Trophoblast cell (in vitro differentiated cells and primary cell): ENCODE measurements around the gene SLC41A1.

Experiments used
- DNase-seq, 2 donors: peaks; one replicate each; pipeline ENCODE4 v3.0.0-alpha.2; 2016
- H2AFZ ChIP-seq: 2 replicates; pipeline ENCODE4 v1.6.1; 2013; ENCODE audit warnings: low read length, moderate library complexity, mild to moderate bottlenecking; ENCODE audit not compliant: insufficient read depth, poor library complexity
- H2AK5ac ChIP-seq: 2 replicates; pipeline ENCODE4 v1.6.1; 2013; ENCODE audit warnings: mild to moderate bottlenecking, low read length
- H2BK120ac ChIP-seq: 2 replicates; pipeline ENCODE4 v1.6.1; 2013; ENCODE audit warnings: low read length, mild to moderate bottlenecking, moderate library complexity; ENCODE audit not compliant: insufficient read depth, poor library complexity
- H2BK12ac ChIP-seq: 2 replicates; pipeline ENCODE4 v1.6.1; 2013; ENCODE audit warnings: mild to moderate bottlenecking, low read length, moderate library complexity
- H2BK5ac ChIP-seq: 2 replicates; pipeline ENCODE4 v1.6.1; 2013; ENCODE audit warnings: low read length, low read depth, moderate library complexity, mild to moderate bottlenecking; ENCODE audit not compliant: poor library complexity
- H3K14ac ChIP-seq: 2 replicates; pipeline ENCODE4 v1.6.1; 2013; ENCODE audit warnings: mild to moderate bottlenecking, low read length
- H3K18ac ChIP-seq: 2 replicates; pipeline ENCODE4 v1.6.1; 2013; ENCODE audit warnings: mild to moderate bottlenecking, low read length
- H3K23ac ChIP-seq: 2 replicates; pipeline ENCODE4 v1.6.1; 2013; ENCODE audit warnings: low read length
- H3K27ac ChIP-seq: 2 replicates; pipeline ENCODE4 v1.5.1; 2013; ENCODE audit warnings: low read depth, mild to moderate bottlenecking, inconsistent platforms, low read length, moderate library complexity
- H3K27me3 ChIP-seq: 2 replicates; pipeline ENCODE4 v1.6.1; 2013; ENCODE audit warnings: inconsistent platforms, mild to moderate bottlenecking, low read length, moderate library complexity; ENCODE audit not compliant: insufficient read depth
- H3K36me3 ChIP-seq, 2 experiments: 1 replicate in 1 of 2; 2 replicates in 1 of 2; pipeline ENCODE4 v1.6.1; 2013; ENCODE audit warnings: low read length in 2 of 2, mild to moderate bottlenecking in 2 of 2, moderate library complexity in 1 of 2; ENCODE audit not compliant: insufficient read depth in 2 of 2, control insufficient read depth in 1 of 2
- H3K4ac ChIP-seq: 2 replicates; pipeline ENCODE4 v1.6.1; 2013; ENCODE audit warnings: low read depth, mild to moderate bottlenecking, low read length, moderate library complexity
- H3K4me1 ChIP-seq, 2 experiments: 1 replicate in 1 of 2; 2 replicates in 1 of 2; pipeline ENCODE4 v1.6.1; 2013; ENCODE audit warnings: low read length in 2 of 2, mild to moderate bottlenecking in 2 of 2, moderate library complexity in 1 of 2; ENCODE audit not compliant: insufficient read depth in 2 of 2, control insufficient read depth in 1 of 2
- H3K4me2 ChIP-seq: 2 replicates; pipeline ENCODE4 v1.6.1; 2013; ENCODE audit warnings: inconsistent platforms, mild to moderate bottlenecking, low read length, moderate library complexity
- H3K4me3 ChIP-seq: 2 replicates; pipeline ENCODE4 v1.5.1; 2013; ENCODE audit warnings: mild to moderate bottlenecking, low read depth, low read length, inconsistent platforms
- H3K79me1 ChIP-seq: one replicate; pipeline ENCODE4 v1.6.1; 2013; ENCODE audit warnings: low read length
- H3K79me2 ChIP-seq: 2 replicates; pipeline ENCODE4 v1.6.1; 2013; ENCODE audit warnings: low read length, mild to moderate bottlenecking; ENCODE audit not compliant: control insufficient read depth, insufficient read depth, poor library complexity
- H3K9ac ChIP-seq: 2 replicates; pipeline ENCODE4 v1.6.1; 2013; ENCODE audit warnings: mild to moderate bottlenecking, low read length
- H3K9me3 ChIP-seq: 2 replicates; pipeline ENCODE4 v1.6.1; 2013; ENCODE audit warnings: low read depth, mild to moderate bottlenecking, control low read depth, inconsistent platforms, low read length; ENCODE audit not compliant: insufficient read depth
- H4K12ac ChIP-seq: 2 replicates; pipeline ENCODE4 v1.6.1; 2013; ENCODE audit warnings: low read depth, mild to moderate bottlenecking, low read length, moderate library complexity
- H4K8ac ChIP-seq: 2 replicates; pipeline ENCODE4 v1.6.1; 2013; ENCODE audit warnings: low read depth, mild to moderate bottlenecking, low read length, moderate library complexity
- H4K91ac ChIP-seq: one replicate; pipeline ENCODE4 v1.6.1; 2013; ENCODE audit warnings: low read depth, mild to moderate bottlenecking, low read length, moderate library complexity
- WGBS: extraction: QIAGEN DNeasy Blood & Tissue Kit; methylation state at CpG from one replicate; pipeline ENCODE4 v1.1.7; 2013; ENCODE audit warnings: missing lambda C conversion rate; ENCODE audit not compliant: insufficient read length, insufficient coverage; ENCODE audit errors: extremely low coverage; 5-methylcytosine and 5-hydroxymethylcytosine counted together

Gene SLC41A1

DNA sequence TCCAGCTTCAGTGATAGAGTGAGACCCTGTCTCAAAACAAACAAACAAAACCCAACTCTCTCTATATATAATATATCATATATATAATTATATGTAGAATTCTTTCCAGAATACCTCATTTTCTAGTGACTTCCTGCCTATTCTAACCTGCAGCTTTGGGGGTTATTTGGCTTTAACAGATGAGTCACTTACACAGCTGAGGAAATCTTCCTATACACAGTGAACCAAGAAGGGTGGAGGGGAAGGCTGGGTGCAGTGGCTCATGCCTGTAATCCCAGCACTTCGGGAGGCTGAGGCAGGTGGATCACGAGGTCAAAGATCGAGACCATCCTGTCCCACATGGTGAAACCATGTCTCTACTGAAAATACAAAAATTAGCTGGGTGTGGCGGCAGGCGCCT, 47.0 kb downstream of the SLC41A1 start:
- WGBS = no CpG with 5 or more reads among the region's 5 CpGs
- H4K91ac ChIP-seq = no peak overlapping the region
- H3K36me3 ChIP-seq = no peaks in the 10 kb centered on the region

DNA sequence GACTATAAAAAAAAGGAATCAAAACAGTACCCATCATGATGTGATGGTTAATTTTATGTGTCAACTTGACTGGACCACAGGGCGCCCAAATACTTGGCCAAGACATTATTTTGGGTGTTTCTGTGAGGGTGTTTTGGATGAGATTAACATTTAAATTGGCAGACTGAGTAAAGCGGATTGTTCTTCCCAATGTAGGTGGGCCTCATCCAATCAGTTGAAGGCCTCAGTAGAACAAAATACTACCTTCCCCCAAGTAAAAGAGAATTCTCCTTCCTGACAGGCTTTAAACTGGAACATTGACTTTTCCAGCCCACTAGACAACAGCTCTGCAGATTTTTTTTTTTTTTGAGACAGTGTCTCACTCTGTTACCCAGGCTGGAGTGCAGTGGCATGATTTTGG, 48.4 kb downstream of the SLC41A1 start:
- no peak overlapping the region for H3K27ac ChIP-seq

More for the DNA sequence above, 47.0 kb downstream of the SLC41A1 start:
- H4K8ac ChIP-seq = no peak overlapping the region
- no peak overlapping the region for H3K4me3 ChIP-seq
- no peak overlapping the region for H2AFZ ChIP-seq
- no peak overlapping the region for H3K14ac ChIP-seq
- no peak overlapping the region for H4K12ac ChIP-seq
- DNase-seq = no peak
- no peak overlapping the region for H2AK5ac ChIP-seq
- no peak overlapping the region for H2BK12ac ChIP-seq
- H3K9me3 ChIP-seq = no peaks in the 10 kb centered on the region
- no peaks in the 10 kb centered on the region for H3K27me3 ChIP-seq
- no peak overlapping the region for H3K18ac ChIP-seq
- H3K9ac ChIP-seq = no peak overlapping the region
- H3K4me2 ChIP-seq = no peak overlapping the region
- no peak overlapping the region for H2BK5ac ChIP-seq
- H3K79me2 ChIP-seq = no peaks in the 10 kb centered on the region
- H3K4ac ChIP-seq = no peak overlapping the region
- no peak overlapping the region for H3K23ac ChIP-seq
- H3K27ac ChIP-seq = no peak overlapping the region
- H2BK120ac ChIP-seq = no peak overlapping the region
- H3K4me1 ChIP-seq = peaks cover 0 to 5% of the 10 kb centered on the region in 2 experiments
- H3K79me1 ChIP-seq = no peaks in the 10 kb centered on the region

DNA sequence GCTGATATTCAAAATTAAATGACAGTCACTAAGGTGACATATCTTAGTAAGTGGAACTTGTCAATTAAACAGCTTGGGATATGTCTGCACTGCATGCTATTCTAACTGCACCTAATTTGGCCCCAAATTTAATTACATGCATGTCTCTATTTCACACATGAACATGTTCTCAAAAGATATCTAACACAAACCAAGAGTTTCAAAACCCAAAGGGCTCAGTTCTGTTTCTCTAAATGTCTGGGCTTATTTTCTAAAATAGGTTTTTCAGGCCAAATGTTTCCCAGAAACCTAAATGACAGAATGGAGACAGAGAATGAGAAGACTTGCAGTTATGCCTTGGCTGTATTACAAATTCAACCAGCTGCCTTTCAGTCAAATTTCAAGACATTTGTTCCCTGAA, 49.0 kb downstream of the SLC41A1 start:
- no peaks in the 10 kb centered on the region for H3K9me3 ChIP-seq
- no peak overlapping the region for H2BK5ac ChIP-seq
- H3K14ac ChIP-seq = no peak overlapping the region
- no peaks in the 10 kb centered on the region for H3K36me3 ChIP-seq
- H3K79me2 ChIP-seq = no peaks in the 10 kb centered on the region
- no peak overlapping the region for H3K23ac ChIP-seq
- H2BK120ac ChIP-seq = no peak overlapping the region
- H3K4me2 ChIP-seq = no peak overlapping the region
- H2AFZ ChIP-seq = no peak overlapping the region
- no peak overlapping the region for H3K9ac ChIP-seq
- H3K18ac ChIP-seq = no peak overlapping the region
- H2BK12ac ChIP-seq = no peak overlapping the region
- H3K27ac ChIP-seq = no peak overlapping the region
- H3K4me3 ChIP-seq = no peak overlapping the region
- H3K79me1 ChIP-seq = no peaks in the 10 kb centered on the region
- H3K27me3 ChIP-seq = no peaks in the 10 kb centered on the region
- no peak overlapping the region for H3K4ac ChIP-seq
- DNase-seq = no peak
- no peak overlapping the region for H4K91ac ChIP-seq
- H2AK5ac ChIP-seq = no peak overlapping the region
- H4K12ac ChIP-seq = no peak overlapping the region
- H4K8ac ChIP-seq = no peak overlapping the region
- H3K4me1 ChIP-seq = no peaks in the 10 kb centered on the region

More for the DNA sequence above, 48.4 kb downstream of the SLC41A1 start:
- Histone ChIP-seq H3K4me2 (no peak overlapping the region), H2BK5ac (no peak overlapping the region), H4K91ac (no peak overlapping the region), H4K8ac (no peak overlapping the region), H3K4me1 (peaks cover 0 to 2% of the 10 kb centered on the region in 2 experiments), H2BK12ac (no peak overlapping the region), H3K36me3 (no peaks in the 10 kb centered on the region), H3K27me3 (no peaks in the 10 kb centered on the region), H3K14ac (no peak overlapping the region), H3K79me1 (no peaks in the 10 kb centered on the region), H3K79me2 (no peaks in the 10 kb centered on the region), H3K4ac (no peak overlapping the region), H4K12ac (no peak overlapping the region), H3K4me3 (no peak overlapping the region), H3K9me3 (no peaks in the 10 kb centered on the region), H3K9ac (no peak overlapping the region), H2AFZ (no peak overlapping the region), H2BK120ac (no peak overlapping the region), H2AK5ac (no peak overlapping the region), H3K23ac (no peak overlapping the region), H3K18ac (no peak overlapping the region)
- no CpG with 5 or more reads among the region's 2 CpGs for WGBS
- DNase-seq = no peak

DNA sequence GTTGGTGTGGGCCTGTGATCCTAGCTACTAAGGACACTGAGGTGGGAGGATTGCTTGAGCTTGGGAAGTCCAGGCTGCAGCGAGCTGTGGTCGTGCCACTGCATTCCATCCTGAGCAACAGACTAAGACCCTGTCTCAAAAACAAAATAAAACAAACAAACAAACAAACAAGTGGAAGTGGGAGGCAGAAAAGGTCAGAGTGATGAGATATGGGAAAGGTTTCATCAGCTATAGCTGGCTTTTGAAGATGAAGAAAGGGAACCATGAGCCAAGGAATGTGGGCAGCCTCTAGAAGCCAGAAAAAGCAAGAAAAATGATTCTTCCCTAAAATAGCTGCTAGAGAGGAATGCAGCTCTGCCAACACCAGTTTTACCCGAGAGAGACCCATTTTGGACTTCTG, 52.4 kb downstream of the SLC41A1 start:
- no peak overlapping the region for H4K91ac ChIP-seq
- WGBS = no CpG with 5 or more reads among the region's 3 CpGs
- H3K4me2 ChIP-seq = no peak overlapping the region
- no peak overlapping the region for H2BK5ac ChIP-seq
- no peak overlapping the region for H3K14ac ChIP-seq
- H3K9me3 ChIP-seq = no peaks in the 10 kb centered on the region
- no peak overlapping the region for H3K27ac ChIP-seq
- no peak overlapping the region for H2BK120ac ChIP-seq
- no peaks in the 10 kb centered on the region for H3K79me1 ChIP-seq
- no peak for DNase-seq
- H3K9ac ChIP-seq = no peak overlapping the region
- H4K12ac ChIP-seq = no peak overlapping the region
- H4K8ac ChIP-seq = no peak overlapping the region
- no peak overlapping the region for H2AK5ac ChIP-seq
- no peak overlapping the region for H3K4ac ChIP-seq
- no peak overlapping the region for H2AFZ ChIP-seq
- no peak overlapping the region for H3K23ac ChIP-seq
- H3K4me1 ChIP-seq = no peaks in the 10 kb centered on the region
- H3K36me3 ChIP-seq = no peaks in the 10 kb centered on the region
- no peaks in the 10 kb centered on the region for H3K79me2 ChIP-seq
- H3K18ac ChIP-seq = no peak overlapping the region
- no peak overlapping the region for H3K4me3 ChIP-seq
- H2BK12ac ChIP-seq = no peak overlapping the region
- no peaks in the 10 kb centered on the region for H3K27me3 ChIP-seq
